GM18951 (cell line): ENCODE measurements around the gene MOB1B.
"Not testable (repeated sequence)": the region's sequence is repeated elsewhere in the genome, so short reads cannot be mapped to it uniquely, and the experiment has no call there.

Source experiments
- POLR2A ChIP-seq: IDR thresholded peaks from 4 replicates; pipeline ENCODE4 v1.6.1; 2011; ENCODE audit warnings: mild to moderate bottlenecking; ENCODE audit not compliant: insufficient read length, insufficient read depth; ENCODE audit errors: extremely low read depth
- in situ Hi-C: fragments of 300-500 bp; cut with MboI; formaldehyde crosslinking; loops from one replicate; pipeline ENCODE4 v1.12.0; 2022; ENCODE audit warnings: low sequenced_read_pairs, mixed read lengths, inconsistent platforms; ENCODE audit not compliant: unreplicated experiment

The MOB1B gene

DNA sequence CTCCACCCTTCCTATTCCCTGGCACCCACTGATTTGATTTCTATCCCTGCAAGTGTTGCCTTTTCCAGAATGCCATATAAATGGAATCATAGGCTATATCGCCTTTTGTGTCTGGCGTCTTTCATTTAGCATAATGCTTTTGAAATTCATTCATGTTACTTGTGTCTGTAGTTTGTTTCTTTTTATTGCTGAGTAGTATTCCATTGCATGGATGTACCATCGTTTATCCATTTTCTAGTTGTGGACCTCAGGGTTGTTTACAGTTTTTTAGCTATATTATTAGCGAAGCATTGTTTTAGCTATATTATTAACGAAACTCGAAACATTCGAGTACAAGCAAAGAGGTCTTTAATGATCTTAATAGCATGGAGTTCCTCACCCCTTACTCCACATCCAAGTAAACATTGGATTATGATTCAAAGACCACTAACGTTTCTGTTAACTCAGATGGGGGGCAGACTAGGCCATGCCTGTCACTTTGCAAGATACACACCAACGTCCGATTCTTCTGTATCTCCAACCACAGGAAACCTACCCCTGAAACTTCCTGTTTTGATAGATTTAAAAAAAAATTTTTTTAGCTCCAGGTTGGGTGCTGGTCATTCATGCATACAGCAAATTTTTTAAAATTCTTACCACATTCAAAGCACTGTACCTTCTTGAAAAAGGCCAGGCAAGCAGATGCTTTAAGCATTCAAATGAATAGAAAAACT is 92.4 kb downstream of the MOB1B start:
- in situ Hi-C loops: no loop called here
- TF ChIP-seq POLR2A: no peak

DNA sequence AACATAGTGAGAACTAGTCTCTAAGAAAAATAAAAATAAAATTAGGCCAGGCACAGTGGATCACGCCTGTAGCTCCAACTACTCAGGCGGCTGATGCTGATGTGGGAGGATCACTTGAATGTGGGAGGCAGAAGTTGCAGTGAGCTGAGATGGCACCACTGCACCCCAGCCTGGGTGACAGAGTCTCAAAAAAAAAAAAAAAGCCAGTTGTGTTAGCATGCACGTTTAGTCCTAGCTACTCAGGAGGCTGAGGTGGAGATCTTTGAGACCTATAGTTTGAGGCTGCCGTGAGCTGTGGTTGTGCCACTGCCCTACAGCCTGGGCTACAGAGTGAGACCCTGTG is 93.8 kb downstream of the MOB1B start:
- TF ChIP-seq POLR2A: no peak
- in situ Hi-C loops: no loop called here

DNA sequence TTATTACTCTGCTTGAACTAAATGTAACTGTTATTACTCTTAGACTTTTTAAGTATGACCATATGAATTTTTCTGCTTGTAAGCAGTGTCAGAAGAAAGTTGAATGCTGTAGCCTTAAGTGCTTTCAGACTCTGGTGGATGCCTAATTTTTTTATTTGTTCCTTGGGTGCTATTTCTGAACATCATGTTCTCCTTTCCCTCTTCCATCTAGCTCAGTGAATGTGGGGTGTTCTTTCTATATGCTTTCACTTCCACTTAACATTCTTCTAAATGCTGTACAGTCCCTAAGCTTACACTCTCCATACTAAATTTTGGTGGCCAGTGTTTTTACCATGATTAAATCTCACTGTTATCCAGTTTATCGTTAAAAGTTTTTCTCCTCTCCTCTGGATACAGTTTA is 94.9 kb downstream of the MOB1B start:
- no peak for TF ChIP-seq POLR2A
- in situ Hi-C loops: no loop called here

DNA sequence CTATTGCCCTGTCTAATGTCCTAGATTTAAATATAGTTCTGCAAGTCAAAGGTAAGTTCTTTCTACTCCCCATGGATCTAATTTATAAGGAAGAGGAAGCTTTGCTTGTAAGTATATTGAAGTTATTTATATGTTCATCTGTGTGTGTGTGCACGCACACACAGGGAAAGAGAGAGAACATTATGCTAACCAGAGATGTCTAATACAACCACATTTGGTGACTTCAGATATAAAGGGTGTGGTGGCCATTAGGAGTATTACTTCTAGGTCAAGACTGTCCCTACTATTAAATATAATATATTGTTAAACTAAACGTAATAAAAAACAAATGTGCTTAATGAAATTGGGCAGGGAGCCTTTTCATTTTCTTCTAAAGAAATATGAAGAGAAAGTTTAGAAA is 95.4 kb downstream of the MOB1B start:
- no peak for TF ChIP-seq POLR2A

DNA sequence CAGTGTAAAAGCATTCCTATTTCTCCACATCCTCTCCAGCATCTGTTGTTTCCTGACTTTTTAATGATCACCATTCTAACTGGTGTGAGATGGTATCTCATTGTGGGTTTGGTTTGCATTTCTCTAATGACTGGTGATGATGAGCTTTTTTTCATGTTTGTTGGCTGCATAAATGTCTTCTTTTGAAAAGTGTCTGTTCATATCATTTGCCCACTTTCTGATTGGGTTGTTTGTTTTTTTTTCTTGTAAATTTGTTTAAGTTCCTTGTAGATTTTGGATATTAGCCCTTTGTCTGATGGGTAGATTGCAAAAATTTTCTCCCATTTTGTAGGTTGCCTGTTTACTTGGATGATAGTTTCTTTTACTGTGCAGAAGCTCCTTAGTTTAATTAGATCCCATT is 97.5 kb downstream of the MOB1B start:
- in situ Hi-C loops: not testable (repeated sequence)

More for the DNA sequence above, 95.4 kb downstream of the MOB1B start:
- in situ Hi-C loops: no loop called here

DNA sequence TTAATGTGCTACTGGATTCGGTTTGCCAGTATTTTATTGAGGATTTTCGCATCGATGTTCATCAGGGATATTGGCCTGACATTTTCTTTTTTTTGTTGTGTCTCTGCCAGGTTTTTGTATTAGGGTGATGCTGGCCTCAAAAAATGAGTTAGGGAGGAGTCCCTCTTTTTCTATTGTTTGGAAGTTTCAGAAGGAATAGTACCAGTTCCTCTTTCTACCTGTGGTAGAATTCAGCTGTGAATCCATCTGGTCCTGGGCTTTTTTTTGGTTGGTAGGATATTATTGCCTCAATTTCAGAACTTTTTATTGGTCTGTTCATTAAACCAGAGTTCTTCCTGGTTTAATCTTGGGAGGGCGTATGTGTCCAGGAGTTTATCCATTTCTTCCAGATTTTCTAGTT is 99.2 kb downstream of the MOB1B start:
- in situ Hi-C loops: not testable (repeated sequence)

DNA sequence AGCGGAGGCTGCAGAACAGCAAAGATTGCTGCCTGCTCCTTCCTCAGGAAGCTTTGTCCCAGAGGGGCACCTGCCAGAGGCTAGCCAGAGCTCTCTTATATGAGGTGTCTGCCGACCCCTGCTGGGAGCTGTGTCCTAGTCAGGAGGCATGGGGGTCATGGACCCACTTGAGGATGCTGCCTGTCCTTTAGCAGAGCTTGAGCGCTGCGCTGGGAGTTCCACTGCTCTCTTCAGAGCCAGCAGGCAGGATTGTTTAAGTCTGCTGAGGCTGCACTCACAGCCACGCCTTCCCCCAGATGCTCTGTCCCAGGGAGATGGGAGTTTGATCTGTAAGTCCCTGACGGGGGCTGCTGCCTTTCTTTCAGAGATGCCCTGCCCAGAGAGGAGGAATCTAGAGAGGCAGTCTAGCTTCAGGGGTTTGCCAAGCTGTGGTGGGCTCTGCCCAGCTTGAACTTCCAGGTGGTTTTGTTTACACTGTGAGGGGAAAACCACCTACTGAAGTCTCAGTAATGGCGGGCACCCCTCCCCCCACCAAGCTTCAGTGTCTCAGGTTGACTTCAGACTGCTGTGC is 102.2 kb downstream of the MOB1B start:
- in situ Hi-C loops: no loop called here
- TF ChIP-seq POLR2A: no peak

DNA sequence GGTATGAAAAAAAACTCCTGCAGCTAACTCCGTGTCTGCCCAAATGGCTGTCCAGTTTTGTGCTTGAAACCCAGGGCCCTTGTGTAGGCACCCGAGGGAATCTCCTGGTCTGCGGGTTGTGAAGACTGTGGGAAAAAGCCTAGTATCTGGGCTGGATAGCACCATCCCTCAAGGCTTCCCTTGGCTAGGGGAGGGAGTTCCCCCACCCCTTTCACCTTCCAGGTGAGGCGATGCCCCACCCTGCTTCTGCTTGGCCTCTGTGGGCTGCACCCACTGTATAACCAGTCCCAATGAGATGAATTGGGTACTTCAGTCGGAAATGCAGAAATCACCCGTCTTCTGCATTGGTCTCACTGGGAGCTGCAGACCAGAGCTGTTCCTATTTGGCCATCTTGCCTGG is 102.9 kb downstream of the MOB1B start:
- in situ Hi-C loops: not testable (repeated sequence)

DNA sequence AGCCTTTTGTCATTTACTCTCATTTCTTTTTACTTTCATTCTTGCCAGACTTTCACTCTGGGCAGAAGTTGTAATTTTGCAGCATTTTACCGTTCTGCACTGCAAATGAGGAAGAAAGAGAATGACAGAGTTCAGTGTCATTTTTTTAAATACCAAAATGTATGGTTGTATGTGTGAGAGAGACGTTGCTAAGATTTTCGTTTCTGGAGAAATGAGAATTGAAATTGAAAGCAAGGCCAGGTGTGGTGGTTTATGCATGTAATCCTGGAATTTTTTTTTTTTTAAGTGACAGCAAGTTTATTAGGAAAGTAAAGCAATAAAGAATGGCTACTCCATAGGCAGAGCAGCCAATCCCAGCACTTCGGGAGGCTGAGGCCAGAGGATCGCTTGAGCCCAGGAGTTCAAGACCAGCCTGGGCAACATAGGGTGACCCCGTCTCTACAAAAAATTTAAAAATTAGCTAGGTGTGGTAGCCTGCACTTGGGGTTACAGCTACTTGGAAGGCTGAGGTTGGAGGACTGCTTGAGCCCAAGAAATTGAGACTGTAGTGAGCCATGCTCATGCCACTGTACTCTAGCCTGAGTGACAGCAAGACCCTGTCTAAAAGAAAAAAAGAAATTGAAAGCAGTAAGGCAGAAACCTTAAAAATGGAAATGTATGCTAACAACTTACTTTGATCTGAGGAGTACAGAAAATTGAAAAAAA is 104.2 kb downstream of the MOB1B start:
- in situ Hi-C loops: no loop called here
- TF ChIP-seq POLR2A: no peak

DNA sequence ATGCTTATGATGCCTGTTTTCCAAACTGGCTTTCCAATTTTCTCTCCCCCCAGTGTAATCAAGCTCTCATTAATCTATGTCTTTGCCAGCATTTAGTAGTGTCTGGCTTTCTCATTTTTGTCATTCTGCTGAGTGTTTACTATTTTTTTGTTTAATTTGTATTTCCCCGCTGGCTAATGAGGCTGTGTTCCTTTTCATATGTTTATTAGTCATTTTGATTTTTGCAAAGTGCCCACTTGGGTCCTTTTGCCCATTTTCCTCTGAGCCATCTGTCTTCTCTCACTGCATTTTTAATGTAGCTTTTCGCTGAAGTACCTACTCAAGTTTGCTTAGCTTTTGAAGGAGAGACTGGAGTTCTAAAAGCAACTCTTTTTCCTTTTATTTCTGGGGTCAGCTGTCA is 106.0 kb downstream of the MOB1B start:
- in situ Hi-C loops: no loop called here
- TF ChIP-seq POLR2A: no peak

DNA sequence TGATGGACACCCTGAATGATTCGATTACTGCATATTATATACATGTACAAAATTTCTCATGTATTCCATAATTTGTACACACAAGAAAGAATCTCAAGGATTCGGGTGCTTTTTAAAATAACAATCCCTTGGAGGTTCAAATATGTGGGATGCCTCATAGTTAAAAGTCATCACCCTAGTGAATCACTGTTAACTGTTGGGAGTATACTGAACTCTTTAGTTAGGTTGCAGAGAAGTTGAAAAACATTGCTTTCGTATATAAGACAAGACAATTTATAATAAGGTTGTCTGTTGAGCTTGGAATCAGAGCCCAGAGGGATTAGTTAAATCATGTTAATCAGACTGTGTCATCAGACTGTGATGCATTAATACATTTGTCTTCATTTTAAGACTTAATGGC is 106.9 kb downstream of the MOB1B start:
- TF ChIP-seq POLR2A: no peak
- in situ Hi-C loops: no loop called here

DNA sequence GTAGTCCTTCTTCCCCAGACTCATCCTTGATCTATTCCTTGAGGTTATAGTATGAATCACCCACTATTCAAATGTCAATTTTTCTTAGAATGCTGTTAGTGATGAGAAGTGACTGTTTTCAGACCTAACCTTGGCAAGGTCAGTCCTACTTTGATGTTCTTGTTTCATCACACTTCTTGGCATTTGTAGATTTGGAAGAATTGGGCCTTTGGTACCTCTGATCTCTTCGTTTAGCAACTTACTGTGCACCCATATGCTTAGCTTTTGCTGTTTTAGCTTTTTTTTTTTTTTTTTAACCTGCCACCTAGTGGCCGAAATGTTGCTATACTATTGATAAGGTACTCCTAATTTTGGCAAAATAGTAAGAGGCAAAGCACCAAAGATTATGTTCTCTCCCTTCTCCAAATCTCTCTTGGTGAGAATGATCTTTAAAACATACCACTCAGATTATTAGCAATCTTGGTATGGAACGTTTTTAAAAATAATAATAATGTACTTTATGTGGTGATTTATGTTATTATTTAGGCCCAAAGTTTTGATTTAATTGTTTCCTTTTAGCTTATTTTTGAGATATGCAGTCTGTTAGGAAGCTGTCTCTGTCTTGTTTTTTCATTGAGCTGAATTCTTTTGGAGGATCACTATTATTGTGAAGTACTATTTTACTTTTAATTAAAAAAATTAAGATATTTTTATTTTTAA is 107.9 kb downstream of the MOB1B start:
- no peak for TF ChIP-seq POLR2A
- in situ Hi-C loops: no loop called here

DNA sequence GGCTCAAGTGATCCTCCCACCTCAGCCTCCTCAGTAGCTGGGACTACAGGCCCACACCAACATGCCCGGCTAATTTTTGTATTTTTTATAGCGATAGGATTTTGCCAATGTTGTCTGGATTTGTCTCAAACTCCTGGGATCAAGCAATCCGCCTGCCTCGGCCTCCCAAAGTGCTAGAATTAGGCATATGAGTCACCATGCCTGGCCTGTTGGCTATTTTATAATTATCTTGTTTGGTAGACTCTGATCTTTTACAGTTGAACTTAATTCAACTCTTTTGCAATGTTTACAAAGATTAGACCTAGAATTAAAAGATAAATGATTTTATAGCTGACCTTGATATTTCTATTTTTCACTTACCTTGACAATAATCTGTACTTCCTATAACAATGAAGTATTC is 109.3 kb downstream of the MOB1B start:
- no peak for TF ChIP-seq POLR2A
- in situ Hi-C loops: no loop called here

DNA sequence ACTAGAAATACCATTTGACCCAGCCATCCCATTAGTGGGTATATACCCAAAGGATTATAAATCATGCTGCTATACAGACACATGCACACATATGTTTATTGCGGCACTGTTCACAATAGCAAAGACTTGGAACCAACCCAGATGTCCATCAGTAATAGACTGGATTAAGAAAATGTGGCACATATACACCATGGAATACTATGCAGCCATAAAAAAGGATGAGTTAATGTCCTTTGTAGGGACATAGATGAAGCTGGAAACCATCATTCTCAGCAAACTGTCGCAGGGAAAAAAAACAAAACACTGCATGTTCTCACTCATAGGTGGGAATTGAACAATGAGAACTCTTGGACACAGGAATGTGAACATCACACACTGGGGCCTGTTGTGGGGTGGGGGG is 115.2 kb downstream of the MOB1B start:
- in situ Hi-C loops: not testable (repeated sequence)
